LHCN-M2 (cell line): ENCODE results near the gene DMRT1. TPM values are rescaled to one million over a fixed set of nuclear protein-coding genes. Genes with fewer than 3 reads are reported as not detected.
A peak's percentile ranks its signal among the peaks of the same experiment; 100 is the strongest.

ENCODE experiments used
- DNase-seq: peaks from one replicate; pipeline ENCODE4 v3.0.0-alpha.2; 2012; ENCODE audit warnings: low read depth
- polyA plus RNA-seq: library from polyadenylated mRNA; unstranded; fragments of >200 nt; gene quantifications from one replicate; pipeline ENCODE4 v1.2.1, GENCODE V29; 2012; ENCODE audit warnings: missing spikeins
- total RNA-seq: library from RNA; depleted of rRNA; stranded (reverse); fragments of >200 nt; gene quantifications from 2 replicates; pipeline ENCODE4 v1.2.3, GENCODE V29; 2014; rRNA removed

DMRT1 gene
- not detected in 2 replicates for total RNA-seq
- not detected for polyA plus RNA-seq

- no peak for DNase-seq
These were observed at the start of gene DMRT1 for GRCh38 chr9:841371-842209. Gene DMRT1 (plus strand): TSS chr9:841697. CDS start chr9:841839, 142 bp downstream.

GRCh38 chr9:792331-793260 lies 48.9 kb upstream of the DMRT1 start:
- no peak for DNase-seq

- DNase-seq: no peak
These were observed 47.1 kb upstream of the DMRT1 start for GRCh38 chr9:794386-794785.

DNA sequence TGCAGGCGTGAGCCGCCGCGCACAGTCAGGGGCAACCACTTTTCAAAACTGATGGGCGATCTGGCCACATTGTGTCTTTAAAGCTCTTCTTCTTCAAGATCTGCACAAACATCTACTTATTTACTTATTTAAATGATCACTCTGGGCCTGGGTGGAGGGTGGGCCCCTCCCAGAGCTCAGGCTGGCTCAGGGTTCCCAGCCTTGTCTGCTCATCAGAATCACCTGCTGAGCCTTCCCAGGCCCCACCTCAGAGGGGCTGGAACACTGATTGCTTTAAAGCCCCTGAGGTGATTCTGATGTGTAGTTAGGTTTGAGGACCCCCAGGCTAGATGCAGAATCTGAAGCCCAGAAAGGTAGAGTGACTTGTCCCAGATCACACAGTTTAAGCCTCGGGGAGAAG lies 45.6 kb upstream of the DMRT1 start:
- no peak for DNase-seq

DNA sequence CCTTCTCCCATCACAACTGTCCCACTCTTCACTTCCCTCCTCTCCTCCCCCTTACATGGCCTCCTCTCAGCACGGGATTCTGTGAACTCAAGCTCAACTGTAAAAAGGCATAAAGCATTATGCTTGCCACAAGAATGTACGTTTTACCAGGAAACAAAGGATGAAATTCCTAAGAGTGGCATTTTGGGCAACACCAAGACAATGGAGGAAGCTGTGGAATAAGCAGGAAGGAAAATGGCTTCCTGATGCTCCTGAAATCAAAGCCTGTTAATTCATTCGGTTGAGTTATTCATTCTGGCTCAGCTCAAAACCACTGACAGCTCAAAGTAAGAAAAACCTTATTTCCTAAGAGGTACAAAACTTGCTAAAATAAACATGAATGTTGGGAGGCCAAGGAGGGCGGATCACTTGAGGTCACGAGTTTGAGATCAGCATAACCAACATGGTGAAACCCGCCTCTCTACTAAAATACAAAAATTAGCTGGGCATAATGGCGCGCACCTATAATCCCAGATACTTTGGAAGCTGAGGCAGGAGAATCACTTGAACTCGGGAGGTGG lies 40.8 kb upstream of the DMRT1 start:
- no peak for DNase-seq

DNA sequence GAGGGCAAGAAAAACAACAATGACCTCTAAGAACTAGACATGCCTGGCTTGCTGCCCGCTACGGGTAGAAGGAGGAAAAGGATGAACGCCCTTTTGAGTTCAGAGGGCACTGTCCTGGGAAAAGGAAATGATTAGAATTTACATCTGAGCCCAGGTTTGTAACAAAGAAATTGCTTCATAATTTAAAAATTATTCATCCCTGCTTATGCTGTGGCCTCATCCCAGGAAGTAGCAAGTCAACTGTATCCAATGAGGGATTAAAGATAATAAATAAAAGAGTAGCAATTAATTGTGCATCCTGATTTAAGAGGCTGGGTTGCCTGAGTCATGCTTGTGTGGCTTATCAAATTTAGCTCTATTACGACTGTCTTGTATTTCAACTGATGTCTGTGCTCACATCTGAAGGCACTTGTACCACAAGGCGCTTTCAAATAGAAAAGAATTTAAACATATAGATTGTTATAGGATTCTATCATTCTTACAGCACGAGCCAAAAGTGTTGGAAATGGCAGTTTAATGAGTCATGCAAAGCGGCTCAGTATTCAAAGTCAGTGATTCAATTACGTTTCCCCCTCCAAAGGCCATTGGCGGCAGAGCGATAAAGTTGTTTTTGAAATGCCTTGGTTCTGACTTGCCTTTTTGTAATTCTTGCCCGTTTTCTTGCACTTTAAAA lies 40.0 kb upstream of the DMRT1 start:
- DNase-seq: peak; percentile 28

DNA sequence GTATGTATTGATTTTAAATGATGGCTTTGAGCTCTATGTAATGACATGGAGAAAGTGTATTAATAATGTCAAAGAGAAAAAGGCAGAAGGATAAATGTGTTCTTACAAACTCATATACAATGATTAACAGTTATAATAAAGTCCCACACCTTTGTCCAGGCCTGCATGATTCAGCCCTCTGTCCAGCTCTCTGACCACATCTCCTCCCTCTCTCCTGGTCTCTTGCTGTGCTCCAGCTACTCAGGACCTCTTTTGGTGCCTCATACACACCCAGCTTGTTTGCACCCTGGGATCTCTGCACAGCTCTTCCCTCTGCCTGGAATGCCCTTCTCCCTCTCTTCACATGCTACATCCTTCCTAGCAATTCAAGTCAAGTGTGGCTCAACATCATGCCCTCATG lies 37.5 kb upstream of the DMRT1 start:
- no peak for DNase-seq

- no peak for DNase-seq
These were observed 36.3 kb upstream of the DMRT1 start for GRCh38 chr9:805151-805550.

- peak; percentile 37 for DNase-seq
These were observed 35.0 kb upstream of the DMRT1 start for GRCh38 chr9:806285-807156.

GRCh38 chr9:811106-811531 lies 30.4 kb upstream of the DMRT1 start:
- no peak for DNase-seq

DNA sequence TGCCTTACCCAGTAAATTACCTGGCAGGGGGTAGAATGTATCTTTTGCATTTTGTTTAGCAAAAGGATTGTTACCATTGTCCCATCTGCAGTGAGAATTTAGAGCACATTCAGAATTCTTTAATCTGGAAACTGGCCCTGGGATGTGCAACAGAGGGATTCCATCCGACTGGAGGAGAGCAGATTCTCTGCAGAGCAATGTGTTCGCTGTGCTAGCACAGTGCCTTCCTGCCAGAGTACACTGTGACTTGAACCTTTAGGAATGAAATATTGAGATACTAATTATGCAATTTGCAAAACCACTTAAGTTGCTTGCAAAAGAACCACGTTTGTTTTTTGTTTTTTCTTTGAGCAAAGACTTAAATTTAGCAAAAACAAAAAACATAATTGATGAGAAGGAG lies 22.5 kb upstream of the DMRT1 start:
- no peak for DNase-seq

- DNase-seq: no peak
These were observed 14.8 kb upstream of the DMRT1 start for GRCh38 chr9:826500-827280.

DNA sequence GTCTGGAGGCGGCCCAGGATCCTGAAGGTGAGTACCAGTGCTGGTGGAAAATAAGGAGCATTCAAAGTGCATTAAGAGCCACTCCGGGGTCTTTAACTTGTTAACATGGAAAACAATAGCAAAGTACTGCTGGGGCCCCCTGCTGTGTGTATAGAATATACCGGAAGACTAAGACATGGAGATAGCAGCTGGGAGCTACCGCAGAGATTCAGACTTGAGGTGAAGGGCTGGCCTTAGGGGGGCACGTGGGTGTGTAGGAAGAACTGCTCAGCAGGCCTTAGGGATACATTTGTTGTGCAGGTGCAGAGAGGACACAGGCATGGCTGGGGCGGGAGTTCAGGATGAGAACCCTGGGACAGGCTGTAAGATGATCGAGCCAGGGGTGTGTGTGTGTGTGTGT lies 1.2 kb upstream of the DMRT1 start:
- DNase-seq: no peak

DNA sequence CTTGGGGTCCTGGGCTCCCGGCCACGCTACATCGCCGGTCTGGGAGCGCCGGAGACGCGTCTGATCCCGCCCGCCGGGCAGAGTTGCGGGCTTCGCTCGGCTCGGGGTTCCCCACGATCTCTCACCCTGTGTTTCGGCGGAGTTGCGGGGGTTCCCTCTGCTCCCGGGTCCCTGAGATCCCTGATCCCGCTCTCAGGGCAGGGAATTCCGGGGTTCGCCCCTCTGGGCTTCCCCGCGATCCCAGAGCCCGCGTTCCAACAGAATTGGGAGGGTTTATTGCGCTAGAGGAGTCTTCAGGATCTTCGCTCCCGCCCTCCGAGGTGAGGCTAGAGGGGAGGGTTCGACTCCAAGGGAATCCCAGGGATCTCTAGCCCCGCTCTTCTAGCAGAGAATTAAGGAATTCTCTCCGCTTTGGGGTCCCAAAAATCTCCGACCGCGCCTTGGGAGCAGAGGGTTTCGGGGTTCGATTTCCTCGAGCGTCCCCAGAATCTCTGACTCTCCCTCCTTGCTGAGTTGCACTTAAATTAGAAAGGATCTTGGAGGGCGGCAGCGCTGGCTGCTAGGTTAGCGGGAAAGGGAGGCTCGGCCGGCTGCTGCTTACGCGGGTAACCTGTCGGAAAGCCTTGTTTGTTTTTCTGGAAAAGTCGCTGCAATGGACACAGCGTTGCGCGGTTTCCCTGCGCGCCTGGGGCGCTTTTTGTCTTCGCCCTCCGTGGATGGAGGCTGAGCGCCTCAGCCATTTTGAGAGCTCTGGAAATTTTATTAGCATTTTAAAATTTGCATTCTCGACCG lies 1.3 kb downstream of the DMRT1 start:
- DNase-seq: no peak

DNA sequence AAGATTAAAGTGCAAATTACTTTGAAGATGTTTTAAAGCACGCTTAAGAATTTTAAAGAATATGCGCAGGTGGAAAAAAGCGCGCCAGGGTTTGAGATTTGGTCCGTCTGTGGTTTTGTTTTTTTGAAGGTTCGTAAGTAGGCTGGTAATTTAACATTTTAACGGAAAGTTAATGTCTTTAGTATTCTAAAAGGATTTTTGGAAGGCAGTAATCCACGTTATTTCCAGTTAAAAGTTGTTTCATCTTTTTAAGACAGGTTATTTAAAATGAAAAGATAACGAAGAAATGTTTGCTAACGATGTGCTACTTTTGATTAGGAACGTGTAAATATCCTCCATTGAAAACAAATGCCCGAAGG lies 1.9 kb downstream of the DMRT1 start:
- DNase-seq: no peak

DNA sequence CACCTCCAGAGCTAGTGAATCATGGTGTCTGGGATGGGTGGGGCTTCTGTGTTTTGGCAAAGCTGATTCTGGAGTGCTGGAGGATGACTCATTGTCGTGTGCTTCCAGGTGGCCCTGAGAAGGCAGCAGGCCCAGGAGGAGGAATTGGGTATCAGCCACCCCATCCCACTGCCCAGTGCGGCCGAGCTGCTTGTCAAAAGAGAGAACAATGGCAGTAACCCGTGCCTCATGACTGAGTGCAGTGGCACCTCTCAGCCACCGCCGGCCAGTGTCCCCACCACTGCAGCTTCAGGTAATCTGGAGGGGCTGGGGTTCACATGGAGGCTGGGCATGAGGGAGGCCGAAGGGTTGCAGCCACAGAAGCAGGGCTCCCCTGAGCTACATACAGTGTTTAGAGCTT lies 5.4 kb downstream of the DMRT1 start:
- no peak for DNase-seq

DNA sequence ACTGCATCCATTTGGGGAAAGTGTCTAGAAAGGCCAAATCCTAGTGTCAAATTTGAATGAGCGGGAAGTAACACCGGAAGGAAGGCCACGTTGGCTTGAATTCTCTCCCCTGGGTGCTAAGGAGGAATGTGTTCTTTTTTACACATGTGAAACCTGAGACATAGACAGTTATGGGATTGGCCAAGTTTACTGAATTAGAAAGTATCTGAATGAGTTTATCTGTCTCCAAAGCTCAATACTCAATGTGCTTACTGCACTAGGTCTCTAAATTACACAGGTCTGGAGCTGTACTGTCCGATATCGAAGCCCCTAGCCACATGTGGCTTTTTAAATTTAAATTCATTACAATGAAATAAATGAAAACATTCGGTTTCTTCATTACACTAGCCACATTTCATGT lies 6.0 kb downstream of the DMRT1 start:
- DNase-seq: no peak

DNA sequence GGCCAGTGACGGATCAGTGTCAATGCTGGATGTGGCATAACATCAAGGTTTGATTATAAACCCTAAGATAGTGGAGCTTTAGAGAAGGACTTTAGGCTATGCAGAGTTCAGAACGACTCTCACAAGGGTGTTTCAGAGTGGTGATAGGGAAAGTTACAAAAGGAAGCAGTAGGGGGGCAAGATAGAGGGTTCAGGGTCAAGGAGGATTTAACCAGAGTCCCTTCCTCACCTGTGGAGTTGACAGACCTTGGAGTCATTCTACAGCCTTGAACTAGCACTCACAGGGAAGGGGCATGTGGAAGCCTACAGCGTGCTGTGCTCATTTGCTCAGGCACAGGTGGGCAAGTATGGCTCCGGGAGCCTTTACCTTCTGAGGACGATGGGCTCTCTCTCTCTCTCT lies 7.9 kb downstream of the DMRT1 start:
- DNase-seq: no peak

DNA sequence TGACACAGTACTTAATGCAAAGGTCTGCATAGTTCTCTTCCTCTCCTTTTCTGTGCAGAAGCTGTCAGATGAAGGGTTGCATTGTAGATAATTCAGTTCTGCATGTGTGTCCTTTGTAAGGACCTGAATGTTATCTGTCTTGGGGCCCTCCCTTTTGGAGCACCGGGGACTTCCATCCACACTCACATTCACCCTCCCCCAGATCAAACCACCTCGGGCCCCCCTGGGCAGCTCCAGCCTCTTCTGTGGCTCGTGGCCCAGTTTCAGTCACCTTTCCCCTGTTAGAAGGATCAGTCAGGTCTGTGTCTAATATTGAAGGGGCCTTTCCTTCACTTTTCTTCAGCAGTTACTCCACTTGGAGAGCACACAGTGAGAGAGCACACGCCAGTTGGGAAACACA lies 11.0 kb downstream of the DMRT1 start:
- no peak for DNase-seq
